Esophagus muscularis mucosa (tissue), 4 donors: Measurements from ENCODE around the gene FNTB. TPM values are rescaled to one million over a fixed set of nuclear protein-coding genes. Genes with fewer than 3 reads are reported as not detected.

ENCODE experiments used
- DNase-seq: peaks from one replicate; pipeline ENCODE4 v3.0.0-alpha.2; 2017; ENCODE audit errors: extremely low spot score
- H3K27ac ChIP-seq, 4 donors: fragments of 200-600 bp; sonication (generic); replicated peaks in 1 of 4; 1 replicate in 3 of 4; 2 replicates in 1 of 4; pipeline ENCODE4 v1.5.1; 2016 to 2019; ENCODE audit warnings: mild to moderate bottlenecking in 1 of 4
- H3K27me3 ChIP-seq, 4 donors: fragments of 200-600 bp; sonication (generic); one replicate each; pipeline versions ENCODE4 v1.5.1 to v1.6.0; 2016 to 2019
- H3K36me3 ChIP-seq, 4 donors: fragments of 200-600 bp; sonication (generic); one replicate each; pipeline ENCODE4 v1.5.1; 2016 to 2019
- H3K4me1 ChIP-seq, 4 donors: fragments of 200-600 bp; sonication (generic); one replicate each; pipeline ENCODE4 v1.5.1; 2016 to 2019
- H3K4me3 ChIP-seq, 4 donors: fragments of 200-600 bp; sonication (generic); 1 replicate in 2 of 4; 2 replicates in 2 of 4; pipeline ENCODE4 v1.5.1; 2016 to 2019; ENCODE audit warnings: mild to moderate bottlenecking in 4 of 4, moderate library complexity in 1 of 4
- H3K9me3 ChIP-seq, 4 donors: fragments of 200-600 bp; sonication (generic); 1 replicate in 3 of 4; 2 replicates in 1 of 4; pipeline ENCODE4 v1.5.1; 2016 to 2019
- EP300 ChIP-seq: sonication (generic); formaldehyde crosslinking; IDR thresholded peaks from one replicate; pipeline ENCODE4 v1.6.1; 2017; ENCODE audit warnings: antibody characterized with exemption
- POLR2A ChIP-seq: fragments of 450-650 bp; IDR thresholded peaks from one replicate; pipeline ENCODE4 v1.6.1; 2017; ENCODE audit warnings: antibody characterized with exemption, moderate library complexity, mild to moderate bottlenecking, low read depth
- POLR2AphosphoS5 ChIP-seq, 2 donors: sonication (generic); formaldehyde crosslinking; IDR thresholded peaks; one replicate each; pipeline ENCODE4 v1.6.1; 2017; ENCODE audit warnings: antibody characterized with exemption in 2 of 2
- WGBS: methylation state at CpG from one replicate; pipeline ENCODE4 v1.1.5; 2018; 5-methylcytosine and 5-hydroxymethylcytosine counted together
- intact Hi-C: fragments of 100-400 bp; cut with DNase I; formaldehyde crosslinking; loops from one replicate; pipeline ENCODE4 v1.15.1; 2023
- small RNA-seq, 3 donors: library from RNA; depleted of rRNA; stranded (forward); fragments of <200 nt; gene quantifications; one replicate each; pipeline ENCODE3, GENCODE V24; 2016
- total RNA-seq, 4 donors: library from RNA; depleted of rRNA; stranded (reverse); fragments of >200 nt; gene quantifications; one replicate each; pipeline versions ENCODE4 v1.1.0 to v1.2.1, GENCODE V29; 2016
- TF ChIP-seq, protein P1 (sequence below), 3 experiments: fragments of 200-600 bp in 2 of 3; fragments of 450-650 bp in 1 of 3; sonication (generic) in 2 of 3; IDR thresholded peaks; one replicate each; pipeline ENCODE4 v1.5.1; 2017 to 2019; ENCODE audit warnings: antibody characterized with exemption in 3 of 3, mild to moderate bottlenecking in 2 of 3, moderate library complexity in 1 of 3

The FNTB gene
- total RNA-seq, 4 donors from 2014 or later = 10.3 to 20.7 (median 15.5) TPM

DNA sequence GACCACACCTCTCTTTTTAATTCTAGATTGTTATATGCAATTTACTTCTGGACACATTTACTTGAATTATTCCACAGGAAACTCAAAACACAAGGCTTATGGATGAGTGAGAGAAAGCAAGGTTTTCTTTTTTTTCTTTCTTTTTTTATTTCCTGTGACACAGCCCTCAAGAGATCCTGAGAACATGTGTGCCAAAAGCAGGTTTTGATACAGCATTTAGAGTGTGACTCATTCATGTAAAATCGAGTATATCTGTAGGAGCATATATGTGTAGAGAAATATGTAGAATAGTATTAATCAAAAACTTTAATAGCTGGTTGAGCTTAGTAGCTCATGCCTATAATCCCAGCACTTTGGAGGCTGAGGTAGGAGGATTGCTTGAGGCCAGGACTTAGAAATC, 120.0 kb downstream of the FNTB start:
- peak; percentile 29 for DNase-seq
- H3K4me1 ChIP-seq = peaks cover 5 to 9% (median 6%) of the 10 kb centered on the region in 4 donors
- no peaks in the 10 kb centered on the region for H3K36me3 ChIP-seq
- no peak for TF ChIP-seq POLR2A
- no peak for TF ChIP-seq POLR2AphosphoS5 (IDR thresholded peaks at IDR 0.05)
- TF ChIP-seq, protein P1, sequence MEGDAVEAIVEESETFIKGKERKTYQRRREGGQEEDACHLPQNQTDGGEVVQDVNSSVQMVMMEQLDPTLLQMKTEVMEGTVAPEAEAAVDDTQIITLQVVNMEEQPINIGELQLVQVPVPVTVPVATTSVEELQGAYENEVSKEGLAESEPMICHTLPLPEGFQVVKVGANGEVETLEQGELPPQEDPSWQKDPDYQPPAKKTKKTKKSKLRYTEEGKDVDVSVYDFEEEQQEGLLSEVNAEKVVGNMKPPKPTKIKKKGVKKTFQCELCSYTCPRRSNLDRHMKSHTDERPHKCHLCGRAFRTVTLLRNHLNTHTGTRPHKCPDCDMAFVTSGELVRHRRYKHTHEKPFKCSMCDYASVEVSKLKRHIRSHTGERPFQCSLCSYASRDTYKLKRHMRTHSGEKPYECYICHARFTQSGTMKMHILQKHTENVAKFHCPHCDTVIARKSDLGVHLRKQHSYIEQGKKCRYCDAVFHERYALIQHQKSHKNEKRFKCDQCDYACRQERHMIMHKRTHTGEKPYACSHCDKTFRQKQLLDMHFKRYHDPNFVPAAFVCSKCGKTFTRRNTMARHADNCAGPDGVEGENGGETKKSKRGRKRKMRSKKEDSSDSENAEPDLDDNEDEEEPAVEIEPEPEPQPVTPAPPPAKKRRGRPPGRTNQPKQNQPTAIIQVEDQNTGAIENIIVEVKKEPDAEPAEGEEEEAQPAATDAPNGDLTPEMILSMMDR (IDR thresholded peaks at IDR 0.05) = no peak
- TF ChIP-seq EP300 = no peak
- intact Hi-C loops = no loop called here
- H3K4me3 ChIP-seq = no peak overlapping the region
- no peaks in the 10 kb centered on the region for H3K27me3 ChIP-seq
- 60% methylated on average over 1 of the region's 1 CpG for WGBS
- no peaks in the 10 kb centered on the region for H3K9me3 ChIP-seq
- H3K27ac ChIP-seq = no peak overlapping the region

DNA sequence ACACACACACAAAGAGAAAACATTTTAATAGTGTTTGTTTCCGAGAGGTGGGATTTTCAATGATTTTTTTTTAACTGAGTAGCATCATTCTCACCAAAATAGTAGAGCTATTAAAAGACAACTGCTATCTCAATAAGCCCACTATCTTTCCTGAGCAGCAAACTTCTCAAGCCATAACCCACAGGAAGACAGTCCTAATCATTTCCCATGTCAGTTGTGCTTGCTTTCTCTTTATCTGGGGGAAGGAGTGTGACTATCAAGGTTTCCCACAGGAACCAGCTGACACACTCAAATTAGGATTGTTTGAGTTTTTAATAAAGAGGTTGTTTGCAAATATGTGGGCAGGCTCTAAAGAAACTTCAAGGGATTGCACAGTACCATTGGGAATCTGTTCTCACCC, 120.5 kb downstream of the FNTB start:
- 84% methylated on average over 1 of the region's 1 CpG for WGBS
- Histone ChIP-seq H3K27ac (no peak overlapping the region), H3K36me3 (no peaks in the 10 kb centered on the region), H3K9me3 (no peaks in the 10 kb centered on the region), H3K4me1 (peaks cover 5 to 8% (median 6%) of the 10 kb centered on the region in 4 donors), H3K27me3 (no peaks in the 10 kb centered on the region), H3K4me3 (no peak overlapping the region)
- TF ChIP-seq, protein P1 (IDR thresholded peaks at IDR 0.05) = no peak
- TF ChIP-seq POLR2AphosphoS5 (IDR thresholded peaks at IDR 0.05) (no peak), EP300 (no peak), POLR2A (no peak)
- intact Hi-C loops = no loop called here
- DNase-seq = no peak

DNA sequence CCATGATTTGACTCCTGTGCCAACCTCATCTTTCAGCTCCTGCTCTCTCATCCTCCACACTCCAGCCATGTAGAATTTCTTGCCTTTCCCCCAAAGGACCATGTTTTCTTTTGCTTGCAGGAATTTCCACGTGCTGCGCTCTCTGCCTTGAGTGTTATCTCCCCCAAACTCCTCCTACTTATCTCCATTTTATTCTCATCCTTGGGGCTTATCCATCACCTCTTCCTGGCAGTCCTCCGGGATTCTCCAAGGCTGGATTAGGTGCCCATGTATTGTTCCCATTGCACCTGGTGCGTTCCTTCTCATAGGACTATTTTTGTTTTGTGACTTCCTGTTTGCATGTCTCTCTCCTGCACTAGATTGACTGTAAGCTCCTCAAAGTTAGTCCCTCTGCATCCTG, 122.7 kb downstream of the FNTB start:
- 90% methylated on average over 4 of the region's 4 CpGs for WGBS
- H3K27me3 ChIP-seq = no peaks in the 10 kb centered on the region
- no peaks in the 10 kb centered on the region for H3K4me1 ChIP-seq
- H3K27ac ChIP-seq = no peak overlapping the region
- H3K9me3 ChIP-seq = no peaks in the 10 kb centered on the region
- no peak overlapping the region for H3K4me3 ChIP-seq
- intact Hi-C loops = no loop called here
- TF ChIP-seq, protein P1 (IDR thresholded peaks at IDR 0.05) = no peak
- TF ChIP-seq EP300 (no peak), POLR2A (no peak), POLR2AphosphoS5 (IDR thresholded peaks at IDR 0.05) (no peak)
- no peaks in the 10 kb centered on the region for H3K36me3 ChIP-seq
- no peak for DNase-seq

- Histone ChIP-seq H3K27me3 (no peaks in the 10 kb centered on the region), H3K4me1 (no peaks in the 10 kb centered on the region), H3K27ac (no peak overlapping the region), H3K9me3 (no peaks in the 10 kb centered on the region), H3K4me3 (no peak overlapping the region), H3K36me3 (no peaks in the 10 kb centered on the region)
- intact Hi-C loops = no loop called here
- DNase-seq = no peak
- TF ChIP-seq POLR2A = no peak
- TF ChIP-seq, protein P1 (IDR thresholded peaks at IDR 0.05) = no peak
- TF ChIP-seq POLR2AphosphoS5 (IDR thresholded peaks at IDR 0.05) = no peak
- TF ChIP-seq EP300 = no peak
- 62% methylated on average over 5 of the region's 5 CpGs for WGBS
Observed at GRCh38 chr14:65110525-65110924, 123.8 kb downstream of the FNTB start.

Small RNA genes lying within 50 kb of the gene (small RNA-seq; reads per million reads assigned to genes)
- 0 reads per million in 3 donors for gene MIR4706

Other genes starting within 250 kb of the FNTB start
- gene SPTB, start 107.0 kb upstream of the FNTB start, total RNA-seq = 1 to 10 TPM in 3 of 4 donors, under 1 TPM in 1; 0.83 to 2.5 (median 1.8) TPM
- 100 to 1,000 TPM in 3 of 4 donors, 10 to 100 TPM in 1; 67.0 to 138 (median 107) TPM for gene CHURC1, start 72.4 kb upstream of the FNTB start, total RNA-seq
- not detected for gene GPX2, start 44.1 kb upstream of the FNTB start, total RNA-seq
- gene RAB15, start 14.6 kb upstream of the FNTB start, total RNA-seq = 10 to 100 TPM in 1 of 4 donors, 1 to 10 TPM in 3; 3.7 to 11.4 (median 7.1) TPM
- gene MAX, start 115.6 kb downstream of the FNTB start, total RNA-seq = 10 to 100 TPM; 69.3 to 88.0 (median 77.4) TPM